CD4-positive, alpha-beta T cell treated with Interleukin-6 at 100 ng/mL for 8 hours (primary cell): ENCODE measurements around the gene NELFB.

Source experiments
- DNase-seq: peaks from one replicate; pipeline ENCODE4 v3.0.0-alpha.2; 2020; ENCODE audit warnings: mixed read lengths, low spot score

The NELFB gene

DNA sequence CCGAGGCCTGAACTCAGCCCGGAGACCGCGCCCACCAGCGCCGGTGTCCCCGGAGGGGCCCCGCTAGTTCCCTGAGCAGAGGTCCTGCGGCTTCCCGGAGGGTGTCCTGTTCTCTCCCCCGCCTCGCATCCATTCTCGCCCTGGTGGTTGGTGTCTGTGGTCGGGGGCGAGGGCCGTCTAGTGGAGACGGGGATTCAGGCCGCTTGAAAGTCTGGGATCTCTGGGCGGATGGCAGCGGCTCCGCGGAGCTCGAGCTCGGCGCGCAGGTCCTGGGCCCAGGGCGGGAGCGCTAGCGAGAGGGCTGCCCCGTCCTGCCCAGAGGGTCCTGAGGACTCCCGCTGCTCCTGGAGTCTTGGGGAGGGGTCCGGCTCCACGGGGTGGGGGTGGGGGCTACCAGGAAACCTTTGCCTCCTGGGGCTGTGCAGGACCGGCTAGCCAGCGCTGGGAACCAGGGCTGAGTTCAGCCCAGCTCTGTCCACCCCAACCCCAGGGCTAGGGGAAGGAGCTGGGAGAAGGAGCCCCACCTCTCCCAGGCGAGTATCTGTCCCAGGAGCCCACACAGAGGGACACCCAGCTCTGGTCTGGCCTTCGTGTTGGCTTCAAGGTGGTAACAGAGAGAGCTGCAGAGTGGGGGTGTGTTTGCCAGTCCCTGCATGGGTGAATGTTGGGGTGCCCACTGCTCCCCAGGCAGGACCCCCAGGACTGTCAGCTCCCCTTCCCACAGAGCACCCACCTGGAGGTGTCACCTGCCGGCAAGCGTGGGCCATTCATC, 26.4 kb downstream of the NELFB start:
- no peak for DNase-seq

DNA sequence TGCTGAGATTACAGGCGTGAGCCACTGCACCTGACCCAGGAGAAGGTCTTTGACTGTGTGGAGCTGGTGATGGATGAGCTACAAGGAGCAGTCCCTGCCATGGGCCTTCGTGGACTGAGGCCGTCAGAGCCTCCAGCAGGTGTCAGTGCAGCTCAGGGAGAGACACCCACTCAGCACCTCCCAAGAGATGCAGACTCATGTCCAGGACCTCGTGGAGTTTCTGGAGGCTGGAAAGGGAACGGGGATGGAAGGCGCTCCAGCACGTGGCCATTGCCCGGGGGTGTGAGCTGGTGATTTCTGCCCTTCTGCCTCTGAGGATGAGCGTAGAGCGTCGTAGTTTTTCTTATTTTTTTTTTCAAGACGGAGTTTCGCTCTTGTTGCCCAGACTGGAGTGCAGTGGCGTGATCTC, 31.9 kb downstream of the NELFB start:
- no peak for DNase-seq

DNA sequence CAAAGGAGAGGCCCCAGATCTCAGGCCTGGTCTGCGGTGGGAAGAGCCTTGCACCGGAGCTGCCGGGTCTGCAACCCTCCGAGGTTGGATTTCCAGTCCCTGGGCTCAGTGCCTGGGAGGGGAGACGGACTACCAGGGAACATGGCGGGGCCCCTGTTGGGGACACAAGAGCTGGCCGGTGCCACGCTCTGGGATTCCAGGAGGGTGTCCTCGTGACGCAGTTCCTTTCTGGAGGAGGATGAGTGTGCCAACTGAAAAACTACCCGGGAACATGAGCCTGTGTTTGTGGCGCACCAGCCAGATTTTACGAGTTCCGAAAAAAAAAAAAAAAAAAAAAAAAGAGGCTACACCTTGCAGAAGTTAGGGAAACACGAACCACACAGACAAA, 38.0 kb downstream of the NELFB start:
- no peak for DNase-seq

DNA sequence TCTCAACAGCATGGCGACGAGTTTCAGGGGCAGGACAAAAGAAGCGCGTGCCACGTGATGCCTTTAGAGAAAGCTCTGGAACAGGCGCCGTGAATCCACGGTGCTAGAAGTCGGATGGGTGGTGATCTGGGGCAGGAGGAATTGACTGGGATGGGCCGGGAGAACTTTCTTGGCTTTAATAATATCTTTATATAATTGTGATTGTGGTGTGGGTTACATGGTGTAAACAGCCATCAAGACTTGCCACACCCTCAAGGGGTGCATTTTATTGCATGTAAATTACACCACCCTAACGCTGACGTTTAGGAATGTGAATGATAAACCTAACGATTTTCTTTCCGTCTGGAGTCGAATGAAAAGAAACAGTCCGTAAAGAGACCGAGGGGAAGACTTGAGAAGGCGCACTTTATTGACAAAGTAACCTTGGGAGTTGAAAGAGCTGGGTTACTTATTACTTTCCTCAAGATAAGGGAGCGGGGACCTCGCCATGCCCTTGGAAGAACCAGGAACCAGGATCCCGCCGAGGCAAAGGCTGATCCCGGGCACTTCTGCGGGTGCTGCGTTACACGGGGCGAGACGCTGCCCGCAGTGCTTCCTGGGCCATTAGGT, 38.5 kb downstream of the NELFB start:
- no peak for DNase-seq

DNA sequence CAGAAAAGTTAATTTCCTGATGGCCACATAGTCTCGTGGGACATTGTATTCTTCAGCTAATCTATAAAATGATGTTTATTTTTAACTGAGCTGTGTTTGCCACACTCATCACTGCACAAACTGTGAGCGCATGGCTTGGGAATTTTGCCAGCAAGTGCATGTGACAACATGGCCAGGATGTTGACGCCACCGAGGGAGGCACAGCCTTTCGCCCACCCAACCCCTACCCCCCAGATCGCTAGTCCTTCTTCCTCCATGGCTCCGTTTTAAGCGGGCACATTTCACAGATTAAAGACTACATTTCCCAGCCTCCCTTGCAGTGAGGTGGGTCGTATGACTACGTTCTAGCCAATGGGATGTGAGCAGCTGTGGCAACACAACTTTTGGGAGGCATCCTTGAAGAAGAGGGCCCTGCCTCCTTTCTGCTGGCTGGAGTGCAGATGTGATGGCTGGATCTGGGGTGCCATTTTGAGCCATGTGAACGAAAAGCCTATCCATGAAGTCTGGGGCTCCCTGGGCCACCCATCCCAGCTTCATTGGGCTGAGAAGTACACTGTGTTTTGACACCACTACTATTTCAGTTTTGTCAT, 39.1 kb downstream of the NELFB start:
- DNase-seq: no peak

DNA sequence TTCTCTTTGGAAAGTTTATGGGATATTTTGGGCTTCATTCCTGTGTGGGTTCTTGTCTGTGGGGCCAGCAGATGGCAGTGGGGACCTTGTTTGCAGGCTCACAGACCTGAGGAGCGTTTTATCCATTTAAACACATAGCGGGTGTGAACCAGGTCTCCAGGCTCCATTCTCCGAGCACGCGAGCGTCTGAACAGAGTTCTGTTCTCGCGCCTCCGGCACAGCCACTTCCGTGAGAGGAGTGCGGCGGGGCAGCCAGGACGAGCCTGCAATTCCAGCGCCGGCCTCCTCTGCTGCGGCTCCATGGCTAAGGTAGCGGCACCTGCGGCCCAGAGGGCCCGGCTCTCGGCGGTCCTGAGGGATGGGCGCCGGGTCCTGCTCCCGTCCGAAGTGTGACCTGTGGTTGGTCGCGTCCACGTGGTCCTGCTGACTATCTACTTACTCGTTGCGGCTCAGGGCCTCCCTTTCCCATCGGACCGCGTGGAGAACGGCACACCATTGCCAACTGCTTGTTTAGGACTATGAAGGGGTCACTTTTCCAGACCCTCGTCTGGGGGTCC, 39.6 kb downstream of the NELFB start:
- no peak for DNase-seq

DNA sequence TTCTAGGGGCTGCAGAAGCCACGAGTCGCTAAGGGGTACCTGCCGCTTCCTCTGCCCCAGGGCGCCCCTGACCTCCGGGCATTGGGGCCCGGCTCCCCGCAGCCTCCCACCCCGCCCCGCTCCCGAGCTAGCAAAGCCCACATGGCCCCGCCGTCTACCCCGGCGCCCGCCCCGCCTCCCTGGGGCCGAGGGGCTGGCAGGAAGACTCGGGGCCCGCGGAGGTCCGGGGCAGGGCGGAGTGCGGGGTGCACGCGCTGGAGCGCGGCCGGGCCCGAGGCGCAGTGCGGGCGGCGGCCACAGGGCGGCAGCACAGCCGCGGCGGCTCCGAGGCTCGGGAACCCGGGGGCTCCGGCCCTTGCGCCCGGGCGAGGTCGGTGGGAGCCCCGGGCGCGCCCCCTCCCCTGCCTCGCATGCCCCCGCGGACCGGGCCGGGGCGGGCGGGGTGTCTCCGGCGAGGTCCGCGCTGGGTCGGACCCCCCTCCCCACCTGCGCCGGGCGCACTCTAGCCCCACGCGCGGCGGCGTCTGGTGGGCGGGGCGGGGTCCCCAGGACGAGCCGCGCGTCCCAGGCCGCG, 40.2 kb downstream of the NELFB start:
- no peak for DNase-seq

DNA sequence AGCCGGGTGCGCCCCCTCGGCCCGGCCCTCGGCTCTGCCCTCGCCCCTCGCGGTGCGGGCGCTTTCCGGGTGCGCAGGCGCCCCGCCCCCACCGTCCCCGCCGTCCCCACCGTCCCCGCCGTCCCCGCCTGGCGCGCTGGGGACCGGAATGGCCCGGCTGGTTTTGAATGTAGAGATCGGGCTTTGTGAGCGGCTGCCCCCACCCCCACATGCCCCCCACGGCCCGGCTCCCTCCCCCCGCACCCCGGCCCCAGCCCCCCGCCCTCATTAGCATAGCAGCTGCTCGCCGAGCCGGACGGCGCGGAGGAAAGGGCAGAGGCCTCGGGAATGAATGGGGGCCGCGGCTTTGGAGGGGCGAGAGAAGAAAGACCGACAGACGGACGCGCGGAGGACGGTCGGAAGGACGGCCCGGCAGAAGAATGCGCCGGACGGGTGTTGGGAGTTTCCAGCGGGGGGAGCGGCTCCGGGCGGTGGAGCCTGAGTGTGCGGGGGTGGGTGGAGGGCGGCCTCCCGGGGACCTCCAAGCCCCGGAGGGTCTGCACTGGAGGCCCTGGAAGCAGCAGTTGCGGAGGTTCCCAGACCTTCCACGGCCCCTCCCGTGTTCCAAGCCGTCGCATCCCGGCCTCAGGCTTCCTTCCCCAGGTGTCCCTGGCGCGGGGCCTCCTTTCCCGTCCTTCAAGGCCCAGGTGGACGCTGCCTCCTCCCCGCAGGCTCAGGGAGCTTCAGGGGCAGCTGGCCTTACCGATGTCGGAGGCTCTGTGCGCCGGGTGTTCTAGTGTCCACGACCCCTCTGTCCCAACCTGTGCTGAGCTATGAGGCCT, 40.9 kb downstream of the NELFB start:
- DNase-seq: no peak

DNA sequence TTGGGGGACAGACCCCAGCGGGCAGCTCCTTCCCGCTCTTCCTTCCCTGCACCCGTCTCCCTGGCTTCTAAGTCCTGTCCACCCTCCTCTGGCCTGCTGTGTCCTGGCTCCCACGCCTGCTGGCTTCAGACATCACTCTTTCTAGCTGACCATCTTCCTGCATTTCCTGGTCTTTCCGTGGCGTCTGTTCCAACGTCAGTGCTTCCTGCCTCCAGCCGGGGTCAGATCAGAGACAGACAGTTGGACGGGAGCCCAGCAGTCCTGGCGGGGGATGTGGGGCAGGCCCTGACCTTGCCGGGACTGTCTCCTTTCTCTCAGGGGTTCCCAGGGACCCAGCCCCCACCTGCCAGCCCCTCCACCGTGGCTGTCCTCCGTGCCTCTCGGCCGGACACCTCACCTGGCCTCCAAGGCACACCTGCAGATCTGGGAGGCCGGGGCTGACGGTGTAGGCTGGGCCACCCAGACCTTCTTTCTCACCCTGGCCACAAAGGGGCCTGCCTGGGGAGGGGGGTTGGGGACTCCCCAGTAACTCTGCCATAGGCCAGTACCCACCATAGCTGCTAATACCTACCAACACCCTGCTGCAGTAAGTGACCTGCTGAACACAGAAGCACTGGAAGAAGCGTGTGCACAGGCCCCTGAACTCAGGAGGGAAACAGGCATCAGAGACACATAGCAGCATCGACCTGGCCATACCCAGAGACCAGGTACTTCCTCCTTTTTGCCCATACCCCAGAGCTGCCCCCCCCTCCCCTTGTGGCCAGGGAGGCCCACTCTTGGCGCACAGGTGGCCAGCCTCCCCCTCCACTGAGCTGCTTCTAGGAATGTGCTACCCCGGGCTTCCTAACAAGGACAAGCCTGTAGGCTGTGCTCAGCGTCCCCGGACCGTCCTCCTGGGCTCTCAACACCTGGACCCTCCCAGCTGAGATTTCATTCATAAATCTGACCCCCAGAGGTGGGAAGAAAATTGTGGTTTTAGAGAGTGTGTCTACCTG, 41.8 kb downstream of the NELFB start:
- no peak for DNase-seq

DNA sequence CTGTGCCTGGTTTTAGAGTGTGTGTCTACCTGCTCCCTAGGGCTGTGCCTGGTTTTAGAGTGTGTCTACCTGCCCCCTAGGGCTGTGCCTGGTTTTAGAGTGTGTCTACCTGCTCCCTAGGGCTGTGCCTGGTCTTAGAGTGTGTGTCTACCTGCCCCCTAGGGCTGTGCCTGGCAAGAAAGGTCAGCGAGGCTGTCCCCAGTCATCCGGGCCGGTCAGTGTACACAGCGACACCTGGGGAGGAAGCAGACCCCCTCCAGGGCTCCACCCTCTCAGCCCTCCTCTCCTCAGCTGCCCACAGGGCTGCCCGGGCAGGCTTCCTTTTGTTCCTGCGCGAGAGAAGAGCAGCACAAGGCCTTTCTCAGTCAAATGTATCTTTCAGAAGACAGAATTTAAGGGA, 42.8 kb downstream of the NELFB start:
- DNase-seq: no peak

DNA sequence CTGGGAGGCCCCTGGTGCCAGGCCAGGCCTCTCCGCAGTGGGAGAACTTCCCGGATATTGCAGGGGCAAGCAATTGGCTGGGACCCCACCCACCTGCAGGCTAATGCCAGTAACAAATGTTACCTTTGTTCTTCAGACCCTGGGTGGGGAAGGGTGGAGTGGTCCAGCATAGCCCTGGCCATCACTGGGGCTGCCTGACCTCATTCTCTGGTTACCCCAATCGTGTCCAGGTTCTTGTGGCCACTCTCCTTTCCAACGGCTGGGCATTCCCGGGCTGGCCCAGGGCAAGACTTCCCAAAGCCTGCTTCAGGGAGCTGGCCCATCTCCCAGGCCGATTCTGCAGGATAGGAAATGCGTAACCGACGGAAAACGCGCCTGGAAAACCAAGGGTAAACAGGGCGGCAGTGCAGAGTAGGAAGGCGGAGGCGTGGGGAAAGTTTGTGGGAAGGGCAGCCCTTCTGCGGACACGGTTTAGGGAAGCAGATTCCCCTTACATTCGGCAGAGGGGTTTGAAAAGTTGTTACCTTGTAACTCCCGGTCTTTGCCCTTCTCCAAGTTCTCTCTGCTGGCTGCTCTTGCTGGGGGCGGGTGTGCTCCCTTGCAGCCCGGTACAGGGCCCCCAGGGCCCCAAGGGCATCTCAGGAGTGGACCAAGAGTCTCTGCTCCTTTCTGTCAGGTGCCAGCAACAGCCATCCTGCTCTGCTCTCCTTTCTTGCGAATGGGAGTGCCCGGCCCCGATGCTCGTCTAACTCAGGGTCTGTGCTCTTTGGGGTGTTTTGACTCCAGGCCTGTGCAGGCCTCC, 43.5 kb downstream of the NELFB start:
- DNase-seq: no peak

DNA sequence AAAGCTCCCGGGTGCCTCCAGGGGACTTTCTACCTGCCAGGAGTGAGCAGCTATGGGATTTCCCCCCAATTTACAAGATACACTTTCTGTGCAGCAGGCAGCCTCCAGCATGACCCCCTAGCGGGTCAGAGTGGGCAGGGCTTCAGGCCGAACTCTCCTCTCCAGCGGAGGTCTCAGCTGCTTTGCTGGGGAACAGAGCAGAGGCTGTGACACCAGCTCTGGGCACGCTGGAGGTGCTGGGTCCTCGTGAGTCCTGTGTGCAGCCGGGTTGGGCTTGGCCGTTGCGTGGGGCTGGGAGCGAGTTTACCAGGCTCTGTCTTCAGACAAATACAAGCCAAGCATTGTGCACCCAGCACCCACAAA, 44.1 kb downstream of the NELFB start:
- no peak for DNase-seq

DNA sequence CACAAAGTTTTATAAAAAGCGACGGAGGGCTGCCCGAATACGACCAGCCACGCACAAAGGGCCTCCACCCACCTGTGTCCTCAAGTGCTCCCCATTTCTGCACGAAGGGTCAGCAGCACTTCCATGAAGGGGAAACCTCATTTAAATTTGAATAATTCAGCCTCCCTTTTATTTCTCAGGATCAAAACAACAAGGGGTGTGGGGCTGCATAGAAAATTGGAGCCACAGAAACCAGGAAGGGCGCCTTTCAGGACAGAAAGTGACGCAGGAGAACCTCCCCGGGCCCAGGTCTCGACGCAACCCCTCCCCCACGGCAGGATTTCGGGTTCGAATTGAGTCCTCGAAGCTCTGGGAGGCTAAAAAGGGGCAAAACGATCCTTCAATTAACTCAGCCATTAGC, 44.8 kb downstream of the NELFB start:
- no peak for DNase-seq

DNA sequence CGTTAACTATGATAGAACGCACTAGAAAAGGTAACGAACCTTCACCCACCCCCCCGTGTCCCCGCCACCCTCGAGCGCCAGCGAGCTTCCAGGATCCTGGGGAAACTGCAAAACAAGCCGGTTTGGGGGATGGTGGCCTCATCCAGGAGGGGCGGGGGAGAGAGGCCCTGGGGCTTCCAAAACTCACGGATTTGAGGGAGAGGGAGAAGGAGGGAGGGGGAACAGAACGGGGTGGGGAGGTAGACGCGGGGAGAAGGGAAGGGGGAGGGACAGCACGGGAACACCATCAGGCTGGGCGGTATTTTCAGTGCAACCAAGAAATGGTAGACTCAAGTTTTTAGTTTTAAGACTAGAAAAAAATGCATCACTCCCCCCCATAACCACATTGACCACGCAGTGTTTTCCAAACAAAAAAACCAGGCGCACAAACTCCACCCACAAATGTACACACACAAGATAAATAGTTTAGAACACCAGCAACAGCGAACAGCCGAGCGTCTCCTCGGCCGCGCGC, 45.5 kb downstream of the NELFB start:
- no peak for DNase-seq

DNA sequence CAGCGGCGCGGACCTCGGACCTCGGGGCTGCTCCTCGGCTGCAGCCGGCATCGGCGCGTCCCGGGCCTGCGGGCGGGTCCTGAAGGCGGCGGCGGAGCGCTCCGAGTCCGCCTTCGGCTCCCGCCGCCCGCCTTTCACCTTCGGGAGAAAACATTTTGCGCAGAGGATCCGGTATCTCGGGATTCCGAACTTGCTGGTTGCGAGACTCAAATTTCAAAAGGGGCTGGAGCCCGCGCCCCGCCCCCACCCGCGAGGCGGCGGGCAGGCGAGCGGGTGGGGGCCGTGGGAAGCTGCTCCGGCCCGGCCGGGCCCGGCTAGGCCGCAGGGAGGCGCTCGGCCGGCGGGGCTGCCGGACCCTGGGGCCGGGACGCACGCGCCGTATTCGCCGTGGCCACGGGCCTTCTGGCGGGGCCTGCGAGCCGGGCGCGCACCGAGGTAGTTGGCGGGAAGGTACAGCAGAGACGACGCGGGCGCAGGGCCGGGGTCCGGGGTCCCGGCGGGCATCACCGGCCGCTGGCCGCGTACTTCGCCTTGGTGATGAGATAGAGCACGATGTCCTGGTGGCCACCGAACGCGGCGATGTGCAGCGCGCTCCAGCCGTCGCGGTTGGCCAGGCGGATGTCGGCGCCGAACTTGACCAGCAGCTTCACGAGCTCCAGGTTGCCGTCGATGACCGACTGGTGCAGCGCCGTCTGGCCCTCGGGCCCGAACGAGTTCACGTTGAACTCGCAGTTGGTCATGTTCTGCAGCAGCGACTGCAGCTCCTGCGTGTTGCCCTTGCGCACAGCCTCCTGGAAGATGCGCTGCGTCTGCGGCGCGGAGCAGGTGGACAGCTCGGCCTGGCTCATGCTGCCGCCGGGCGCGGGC, 46.2 kb downstream of the NELFB start:
- no peak for DNase-seq

DNA sequence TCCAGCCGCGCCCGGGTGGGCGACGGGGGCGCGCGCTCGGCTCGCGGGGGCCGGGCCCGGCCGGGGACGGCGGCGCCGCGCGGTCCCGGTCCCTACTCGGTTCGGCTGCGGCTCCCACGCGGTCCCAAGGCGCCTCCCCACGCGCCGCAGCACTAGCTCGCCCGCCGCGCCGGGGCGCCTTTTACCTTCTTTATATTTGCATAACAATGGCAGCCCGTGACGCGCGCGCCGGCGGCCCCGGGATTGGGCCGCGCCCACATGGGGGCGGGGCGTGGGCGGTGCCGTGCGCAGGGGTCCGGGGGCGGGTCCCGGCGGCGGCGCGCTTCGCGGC, 47.0 kb downstream of the NELFB start, which contains the start of gene NRARP:
Gene NRARP, minus strand, starts transcription at position 154 of the 331 bp plus-strand sequence. CDS start 343 bp downstream, outside the sequence.
- peak; percentile 89 for DNase-seq

DNA sequence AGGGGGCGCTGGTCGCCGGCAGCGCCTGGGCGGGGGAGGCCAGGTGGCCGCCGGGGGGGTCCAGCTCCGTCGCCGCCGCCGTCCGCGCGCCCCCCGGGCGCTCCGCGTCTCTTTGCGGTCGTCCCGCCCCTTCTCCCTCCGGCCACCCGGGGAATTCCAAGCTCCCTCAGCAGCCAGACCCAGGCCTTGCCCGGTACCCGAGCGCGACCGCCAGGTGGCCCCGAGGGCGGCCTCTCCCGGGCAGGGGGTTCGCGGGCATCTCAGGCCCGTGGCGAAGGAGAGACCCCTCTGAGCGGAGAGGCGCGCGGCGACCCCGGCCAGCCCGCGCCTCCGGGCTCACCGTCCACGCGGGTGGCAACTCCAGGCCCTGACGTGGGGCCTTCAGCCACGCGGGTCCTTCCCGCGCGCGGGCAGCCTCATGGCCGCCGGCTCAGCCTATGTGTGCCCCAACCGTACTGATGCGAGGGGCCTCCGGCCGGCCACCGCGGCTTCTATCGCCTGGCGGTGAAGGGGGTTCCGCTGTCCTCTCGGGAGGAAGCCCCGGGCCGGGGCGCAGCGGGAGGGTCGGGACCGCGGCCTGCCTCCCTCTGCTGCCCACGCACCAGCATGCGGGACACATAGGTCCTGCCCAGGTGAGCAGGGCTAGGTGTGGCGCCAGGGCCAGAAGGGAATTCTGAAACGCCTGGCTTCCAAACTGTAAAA, 47.5 kb downstream of the NELFB start:
- DNase-seq: no peak
